ENCODE results near the gene SRC.

GRCh38 chr20:37379967-37380828, 34.3 kb downstream of the SRC start:
- TF ChIP-seq POLR2A (IDR thresholded peaks at IDR 0.05): no peak
- TF ChIP-seq CTCF (IDR thresholded peaks at IDR 0.05): no peak

Data from gastroesophageal sphincter (tissue), 3 donors.